ENCODE results near the gene NID2. TPM values are rescaled to one million over a fixed set of nuclear protein-coding genes. Genes with fewer than 3 reads are reported as not detected.

Gene NID2
- polyA plus RNA-seq, 2 donors, result 2.9 to 3.1 TPM

- no peak overlapping the region for H3K4me3 ChIP-seq (ENCODE audit: low read depth in 1 of 2, low read length in 2 of 2)
- peaks cover 0 to 3% of the 10 kb centered on the region in 2 donors for H3K9me3 ChIP-seq (ENCODE audit: control insufficient read depth in 2 of 2, insufficient read depth in 1 of 2, low read depth in 1 of 2, low read length in 1 of 2)
- no peak overlapping the region for H3K27ac ChIP-seq (ENCODE audit: low read depth in 2 of 2, low read length in 1 of 2)
- no peaks in the 10 kb centered on the region for H3K27me3 ChIP-seq (ENCODE audit: control insufficient read depth in 1 of 2, insufficient read depth in 2 of 2, low read length in 2 of 2)
- no peaks in the 10 kb centered on the region for H3K36me3 ChIP-seq (ENCODE audit: control insufficient read depth in 2 of 2, insufficient read depth in 2 of 2, low read length in 1 of 2)
- WGBS, 2 donors, result 50 to 68% methylated on average over 2 of the region's 2 CpGs
- no peaks in the 10 kb centered on the region for H3K4me1 ChIP-seq (ENCODE audit: control insufficient read depth in 2 of 2, insufficient read depth in 2 of 2, low read length in 1 of 2)
Observed at GRCh38 chr14:51957950-51958349, 110.9 kb downstream of the NID2 start.

Other genes with a start within 250 kb of the NID2 start
- 1 to 10 TPM; 1.6 to 2.0 TPM for gene GNG2, start 208.4 kb downstream of the NID2 start, polyA plus RNA-seq
- gene RTRAF, start 79.5 kb downstream of the NID2 start, polyA plus RNA-seq, result 100 to 1,000 TPM in 1 of 2 donors, 10 to 100 TPM in 1; 83.5 to 108 TPM
- under 1 TPM; 0.07 to 0.08 TPM for gene PTGDR, start 198.6 kb upstream of the NID2 start, polyA plus RNA-seq
- under 1 TPM; 0.29 to 0.41 TPM for gene PTGER2, start 245.3 kb upstream of the NID2 start, polyA plus RNA-seq